ENCODE data around the gene FAAP20.

Gene FAAP20

DNA sequence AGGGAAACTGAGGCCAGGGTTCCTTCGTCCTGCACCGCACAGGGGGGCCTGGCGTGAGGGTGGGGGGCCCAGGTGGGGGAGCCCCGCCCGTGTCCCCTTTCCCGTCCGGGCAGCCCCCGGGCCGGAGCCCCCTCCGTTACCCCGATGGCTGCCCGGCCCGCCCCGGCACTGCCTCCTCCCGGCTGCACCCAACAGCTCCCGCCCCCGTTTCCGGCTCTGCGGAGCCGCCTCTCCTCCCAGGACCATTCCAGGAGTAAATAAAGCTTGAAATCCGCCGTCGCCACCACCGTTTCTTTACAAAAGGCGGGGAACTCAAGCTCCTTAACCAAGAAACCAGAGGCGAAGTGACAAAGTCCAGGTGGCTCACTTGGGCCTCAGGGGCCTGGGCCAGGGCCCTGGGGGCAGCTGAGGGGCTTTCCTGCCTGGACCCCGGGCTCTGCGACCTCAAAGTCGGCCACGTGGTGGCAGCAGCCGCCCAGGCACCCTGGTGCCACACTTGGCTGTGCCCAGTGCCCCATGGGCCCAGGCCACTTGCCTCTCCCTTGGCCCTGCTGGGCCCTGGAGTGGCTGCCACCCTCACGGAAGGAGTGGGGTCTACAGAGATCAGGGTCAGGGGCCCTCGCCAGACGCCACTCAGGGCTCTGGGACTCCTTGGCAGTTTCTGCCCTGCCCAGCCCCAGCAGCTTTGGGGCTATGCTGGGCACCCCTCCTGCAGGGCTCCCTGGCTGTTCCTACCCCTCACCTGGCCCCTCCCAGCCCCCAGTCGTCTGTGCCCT lies 514 bp upstream of the FAAP20 start:
- peak; percentile 91 for DNase-seq
- no peaks in the 10 kb centered on the region for H3K36me3 ChIP-seq
- no peaks in the 10 kb centered on the region for H3K27me3 ChIP-seq
- peak overlapping the region; percentile 68 for H3K4me3 ChIP-seq (ENCODE audit: low read depth, low read length)
- H3K9me3 ChIP-seq = no peaks in the 10 kb centered on the region
- TF ChIP-seq, protein P1, sequence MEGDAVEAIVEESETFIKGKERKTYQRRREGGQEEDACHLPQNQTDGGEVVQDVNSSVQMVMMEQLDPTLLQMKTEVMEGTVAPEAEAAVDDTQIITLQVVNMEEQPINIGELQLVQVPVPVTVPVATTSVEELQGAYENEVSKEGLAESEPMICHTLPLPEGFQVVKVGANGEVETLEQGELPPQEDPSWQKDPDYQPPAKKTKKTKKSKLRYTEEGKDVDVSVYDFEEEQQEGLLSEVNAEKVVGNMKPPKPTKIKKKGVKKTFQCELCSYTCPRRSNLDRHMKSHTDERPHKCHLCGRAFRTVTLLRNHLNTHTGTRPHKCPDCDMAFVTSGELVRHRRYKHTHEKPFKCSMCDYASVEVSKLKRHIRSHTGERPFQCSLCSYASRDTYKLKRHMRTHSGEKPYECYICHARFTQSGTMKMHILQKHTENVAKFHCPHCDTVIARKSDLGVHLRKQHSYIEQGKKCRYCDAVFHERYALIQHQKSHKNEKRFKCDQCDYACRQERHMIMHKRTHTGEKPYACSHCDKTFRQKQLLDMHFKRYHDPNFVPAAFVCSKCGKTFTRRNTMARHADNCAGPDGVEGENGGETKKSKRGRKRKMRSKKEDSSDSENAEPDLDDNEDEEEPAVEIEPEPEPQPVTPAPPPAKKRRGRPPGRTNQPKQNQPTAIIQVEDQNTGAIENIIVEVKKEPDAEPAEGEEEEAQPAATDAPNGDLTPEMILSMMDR (IDR thresholded peaks at IDR 0.05; ENCODE audit: low read depth, low read length) = peak; percentile 87
- peaks cover 7% of the 10 kb centered on the region for H3K4me1 ChIP-seq

DNA sequence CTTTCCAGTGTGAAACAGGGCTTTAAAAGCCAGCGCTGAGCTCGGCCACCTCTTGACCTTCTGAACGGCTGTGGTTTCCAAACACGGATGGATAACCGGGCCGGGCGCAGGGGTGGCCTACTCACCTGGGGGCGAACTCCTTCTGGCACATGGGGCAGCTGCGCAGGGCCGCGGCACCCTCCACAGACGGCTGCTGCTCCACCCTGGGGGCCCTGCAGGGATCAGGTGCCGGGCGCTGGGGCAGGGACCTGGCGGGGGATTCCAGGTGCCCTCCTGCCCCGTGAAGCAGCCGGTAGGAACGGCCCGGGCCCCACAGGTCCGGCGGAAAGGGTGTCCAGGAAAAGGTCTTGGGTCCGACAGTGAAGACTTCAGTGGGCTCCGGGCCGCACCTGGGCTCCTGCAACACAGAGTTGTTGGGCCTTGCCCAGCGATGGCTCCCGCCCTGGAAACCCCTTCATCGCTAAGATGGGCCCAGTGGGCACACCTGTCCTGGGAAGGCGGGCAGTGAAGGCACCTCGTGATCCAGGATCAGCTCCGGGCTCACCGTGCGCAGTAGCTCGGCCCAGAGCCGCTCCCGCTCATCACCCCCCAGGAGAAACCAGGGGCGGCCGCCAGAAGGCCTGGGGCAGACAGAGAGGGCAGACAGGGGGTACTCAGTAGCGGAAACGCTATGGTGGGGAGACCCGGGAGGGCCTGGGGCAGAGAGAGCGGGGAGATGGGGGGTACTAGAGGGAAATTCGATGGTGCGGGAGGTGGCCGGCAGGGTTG lies 874 bp downstream of the FAAP20 start:
- Histone ChIP-seq H3K9me3 (no peaks in the 10 kb centered on the region), H3K27me3 (no peaks in the 10 kb centered on the region), H3K4me3 (ENCODE audit: low read depth, low read length) (peak overlapping the region; percentile 35), H3K4me1 (peaks cover 4% of the 10 kb centered on the region), H3K36me3 (no peaks in the 10 kb centered on the region)
- DNase-seq = no peak
- TF ChIP-seq, protein P1 (IDR thresholded peaks at IDR 0.05; ENCODE audit: low read depth, low read length) = no peak

DNA sequence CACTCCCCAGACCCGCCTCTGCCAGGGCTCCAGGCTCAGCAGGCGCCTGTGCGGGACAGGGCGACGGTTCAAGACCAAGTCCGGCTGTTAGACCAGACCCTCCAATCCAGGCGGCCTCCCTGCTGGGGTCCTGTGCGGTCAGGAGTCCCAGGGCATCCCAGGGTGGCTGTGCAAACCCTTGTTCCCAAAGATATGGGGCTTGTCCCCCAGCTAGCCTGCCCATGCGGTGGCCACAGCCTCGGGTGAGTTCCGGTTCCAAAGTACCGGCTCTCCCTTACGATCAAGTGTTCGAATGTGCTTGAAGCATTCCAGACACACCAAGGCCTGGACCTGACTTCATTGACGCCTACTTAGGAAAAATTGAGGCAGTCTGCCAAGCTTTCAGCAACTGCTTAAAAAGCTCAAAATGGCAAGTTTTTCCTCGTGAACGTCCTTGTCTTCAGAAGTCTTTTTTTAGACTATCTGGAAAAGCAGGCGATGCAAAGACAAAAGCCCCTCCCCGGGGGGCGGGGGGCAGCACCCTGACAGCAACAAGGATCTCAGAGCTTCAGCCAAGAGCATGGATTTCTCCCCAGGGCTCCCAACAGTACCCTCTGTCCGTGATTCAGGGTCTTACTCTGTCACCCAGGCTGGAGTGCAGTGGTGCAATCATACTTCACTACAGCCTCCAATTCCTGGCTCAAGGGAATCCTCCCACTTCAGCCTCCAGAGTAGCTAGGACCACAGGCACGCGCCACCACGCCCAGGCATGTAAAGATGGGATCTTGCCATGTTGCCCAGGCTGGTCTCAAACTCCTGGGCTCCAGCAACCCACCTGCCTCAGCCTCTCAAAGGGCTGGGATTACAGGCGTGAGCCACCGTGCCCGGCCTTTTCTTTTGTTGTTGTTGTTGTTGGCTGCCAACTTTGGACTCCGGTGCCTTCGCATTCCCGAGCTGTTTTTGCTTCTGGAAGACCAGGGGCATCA lies 2.3 kb downstream of the FAAP20 start:
- no peak for DNase-seq
- no peaks in the 10 kb centered on the region for H3K27me3 ChIP-seq
- H3K4me3 ChIP-seq (ENCODE audit: low read depth, low read length) = no peak overlapping the region

DNA sequence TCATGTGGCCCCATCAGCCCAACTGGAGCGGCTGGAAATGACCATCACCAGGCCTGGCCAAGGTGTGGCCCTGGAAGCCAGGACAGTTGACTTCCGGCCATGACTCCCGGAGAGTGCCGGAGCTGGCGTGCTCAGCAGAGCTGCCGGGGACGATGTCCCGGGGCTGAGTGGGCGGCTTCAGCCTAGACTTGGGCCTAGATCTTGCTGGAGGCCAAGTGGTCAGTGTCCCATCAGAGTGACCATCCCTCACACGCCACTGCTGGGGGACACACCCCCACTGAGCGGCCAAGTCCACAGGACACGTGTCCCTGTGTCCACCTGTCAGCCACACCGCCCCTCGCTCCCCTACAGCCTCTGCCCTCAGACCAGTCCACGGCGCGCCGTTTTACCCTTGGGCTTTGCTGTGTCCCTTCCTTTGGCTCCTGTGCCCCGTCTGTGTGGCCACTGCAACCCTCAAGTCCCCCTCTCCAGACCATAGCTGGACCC lies 4.0 kb downstream of the FAAP20 start:
- no peaks in the 10 kb centered on the region for H3K9me3 ChIP-seq
- H3K4me3 ChIP-seq (ENCODE audit: low read depth, low read length) = peak overlapping the region; percentile 76
- H3K4me1 ChIP-seq = peaks cover 4% of the 10 kb centered on the region
- TF ChIP-seq, protein P1 (IDR thresholded peaks at IDR 0.05; ENCODE audit: low read depth, low read length) = no peak
- no peaks in the 10 kb centered on the region for H3K36me3 ChIP-seq
- no peak for DNase-seq
- no peaks in the 10 kb centered on the region for H3K27me3 ChIP-seq

More for the DNA sequence above, 2.3 kb downstream of the FAAP20 start:
- TF ChIP-seq, protein P1 (IDR thresholded peaks at IDR 0.05; ENCODE audit: low read depth, low read length) = no peak
- Histone ChIP-seq H3K36me3 (no peaks in the 10 kb centered on the region), H3K9me3 (no peaks in the 10 kb centered on the region), H3K4me1 (peaks cover 4% of the 10 kb centered on the region)

DNA sequence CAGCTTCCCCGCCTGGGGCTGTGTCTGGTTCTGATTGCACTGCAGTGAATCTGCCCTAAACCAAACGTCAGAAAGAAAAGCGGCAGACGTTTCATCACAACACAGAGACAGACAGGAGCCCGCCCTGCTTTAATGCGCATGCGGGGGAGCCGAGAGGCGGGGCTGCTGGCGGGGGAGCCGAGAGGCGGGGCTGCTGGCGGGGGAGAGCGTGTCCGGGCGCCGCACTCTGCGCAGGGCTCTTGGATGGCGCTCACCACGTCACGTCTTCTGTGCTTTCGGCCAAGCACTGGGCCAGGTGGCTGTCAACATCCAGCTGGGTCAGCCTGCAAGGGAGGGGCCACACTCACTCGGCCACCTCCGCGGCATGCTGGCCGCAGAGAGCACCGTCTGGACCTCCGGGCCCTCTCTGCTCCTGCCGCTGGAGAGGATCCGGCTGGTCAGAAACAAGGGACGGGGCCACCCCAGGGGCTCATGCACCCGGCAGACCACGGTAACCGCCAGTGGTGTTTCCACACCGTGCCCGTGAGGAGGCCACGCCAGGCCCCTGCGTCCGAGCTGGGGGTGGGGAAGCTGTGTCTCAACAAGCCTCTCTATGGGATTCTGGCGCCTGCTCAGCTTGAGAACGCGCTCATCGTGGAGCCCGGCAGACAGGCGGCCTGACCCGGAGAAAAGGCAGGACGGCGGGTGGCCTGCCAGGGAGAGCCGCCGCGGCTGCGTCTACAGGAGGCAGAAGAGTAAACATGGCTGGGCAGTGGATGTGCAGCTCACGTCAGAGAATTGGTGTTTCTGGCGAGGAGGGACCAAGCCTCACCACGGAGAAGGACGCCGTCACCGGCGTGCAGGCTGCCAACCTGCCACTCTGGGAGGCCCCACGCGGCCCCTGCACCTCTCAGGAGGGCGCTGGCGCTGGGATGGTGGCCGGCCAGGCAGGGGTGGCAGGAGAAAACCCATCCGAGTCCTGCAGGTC lies 4.8 kb downstream of the FAAP20 start:
- no peaks in the 10 kb centered on the region for H3K4me1 ChIP-seq

More for the DNA sequence above, 4.8 kb downstream of the FAAP20 start:
- TF ChIP-seq, protein P1 (IDR thresholded peaks at IDR 0.05; ENCODE audit: low read depth, low read length) = no peak
- H3K4me3 ChIP-seq (ENCODE audit: low read depth, low read length) = peak overlapping the region; percentile 76
- no peaks in the 10 kb centered on the region for H3K36me3 ChIP-seq
- H3K27me3 ChIP-seq = no peaks in the 10 kb centered on the region
- H3K9me3 ChIP-seq = no peaks in the 10 kb centered on the region
- DNase-seq = peak; percentile 97
